SK-N-MC (cell line): ENCODE data around the gene ANKRD11.
"Not testable (repeated sequence)": the region's sequence is repeated elsewhere in the genome, so short reads cannot be mapped to it uniquely, and the experiment has no call there.

Experiments used
- EZH2 ChIP-seq: fragments of 200-600 bp; sonication (generic); IDR thresholded peaks from one replicate; pipeline ENCODE4 v1.6.1; 2017; ENCODE audit warnings: antibody characterized with exemption
- POLR2AphosphoS5 ChIP-seq: IDR thresholded peaks from 2 replicates; pipeline ENCODE4 v1.6.1; 2012; ENCODE audit warnings: mild to moderate bottlenecking, low read depth, low read length, borderline replicate concordance

DNA sequence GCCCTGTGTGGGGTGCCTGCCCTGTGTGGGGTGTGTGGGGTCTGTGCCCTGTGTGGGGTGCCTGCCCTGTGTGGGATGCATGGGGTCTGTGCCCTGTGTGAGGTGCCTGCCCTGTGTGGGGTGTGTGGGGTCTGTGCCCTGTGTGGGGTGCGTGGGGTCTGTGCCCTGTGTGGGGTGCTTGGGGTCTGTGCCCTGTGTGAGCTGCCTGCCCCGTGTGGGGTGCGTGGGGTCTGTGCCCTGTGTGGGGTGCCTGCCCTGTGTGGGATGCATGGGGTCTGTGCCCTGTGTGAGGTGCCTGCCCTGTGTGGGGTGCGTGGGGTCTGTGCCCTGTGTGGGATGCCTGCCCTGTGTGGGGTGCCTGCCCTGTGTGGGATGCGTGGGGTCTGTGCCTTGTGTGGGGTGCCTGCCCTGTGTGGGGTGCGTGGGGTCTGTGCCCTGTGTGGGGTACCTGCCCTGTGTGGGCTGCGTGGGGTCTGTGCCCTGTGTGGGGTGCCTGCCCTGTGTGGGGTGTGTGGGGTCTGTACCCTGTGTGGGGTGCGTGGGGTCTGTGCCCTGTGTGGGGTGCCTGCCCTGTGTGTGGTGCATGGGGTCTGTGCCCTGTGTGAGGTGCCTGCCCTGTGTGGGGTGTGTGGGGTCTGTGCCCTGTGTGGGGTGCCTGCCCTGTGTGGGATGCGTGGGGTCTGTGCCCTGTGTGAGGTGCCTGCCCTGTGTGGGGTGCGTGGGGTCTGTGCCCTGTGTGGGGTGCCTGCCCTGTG, 190.8 kb downstream of the ANKRD11 start:
- not testable (repeated sequence) for TF ChIP-seq EZH2, POLR2AphosphoS5
